ENCODE data around the gene STXBP1.

- TF ChIP-seq, protein P1, sequence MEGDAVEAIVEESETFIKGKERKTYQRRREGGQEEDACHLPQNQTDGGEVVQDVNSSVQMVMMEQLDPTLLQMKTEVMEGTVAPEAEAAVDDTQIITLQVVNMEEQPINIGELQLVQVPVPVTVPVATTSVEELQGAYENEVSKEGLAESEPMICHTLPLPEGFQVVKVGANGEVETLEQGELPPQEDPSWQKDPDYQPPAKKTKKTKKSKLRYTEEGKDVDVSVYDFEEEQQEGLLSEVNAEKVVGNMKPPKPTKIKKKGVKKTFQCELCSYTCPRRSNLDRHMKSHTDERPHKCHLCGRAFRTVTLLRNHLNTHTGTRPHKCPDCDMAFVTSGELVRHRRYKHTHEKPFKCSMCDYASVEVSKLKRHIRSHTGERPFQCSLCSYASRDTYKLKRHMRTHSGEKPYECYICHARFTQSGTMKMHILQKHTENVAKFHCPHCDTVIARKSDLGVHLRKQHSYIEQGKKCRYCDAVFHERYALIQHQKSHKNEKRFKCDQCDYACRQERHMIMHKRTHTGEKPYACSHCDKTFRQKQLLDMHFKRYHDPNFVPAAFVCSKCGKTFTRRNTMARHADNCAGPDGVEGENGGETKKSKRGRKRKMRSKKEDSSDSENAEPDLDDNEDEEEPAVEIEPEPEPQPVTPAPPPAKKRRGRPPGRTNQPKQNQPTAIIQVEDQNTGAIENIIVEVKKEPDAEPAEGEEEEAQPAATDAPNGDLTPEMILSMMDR (IDR thresholded peaks at IDR 0.05; ENCODE audit: borderline replicate concordance, extremely low read depth, low read length, poor library complexity, severe bottlenecking): no peak
- no peak for TF ChIP-seq EZH2 (IDR thresholded peaks at IDR 0.05; ENCODE audit: borderline replicate concordance, low read depth, low read length, severe bottlenecking)
Measured at GRCh38 chr9:127635201-127635735, 23.2 kb downstream of the STXBP1 start.

All from DND-41 (cell line).